ENCODE data around the gene TMEM263.

Gene TMEM263

DNA sequence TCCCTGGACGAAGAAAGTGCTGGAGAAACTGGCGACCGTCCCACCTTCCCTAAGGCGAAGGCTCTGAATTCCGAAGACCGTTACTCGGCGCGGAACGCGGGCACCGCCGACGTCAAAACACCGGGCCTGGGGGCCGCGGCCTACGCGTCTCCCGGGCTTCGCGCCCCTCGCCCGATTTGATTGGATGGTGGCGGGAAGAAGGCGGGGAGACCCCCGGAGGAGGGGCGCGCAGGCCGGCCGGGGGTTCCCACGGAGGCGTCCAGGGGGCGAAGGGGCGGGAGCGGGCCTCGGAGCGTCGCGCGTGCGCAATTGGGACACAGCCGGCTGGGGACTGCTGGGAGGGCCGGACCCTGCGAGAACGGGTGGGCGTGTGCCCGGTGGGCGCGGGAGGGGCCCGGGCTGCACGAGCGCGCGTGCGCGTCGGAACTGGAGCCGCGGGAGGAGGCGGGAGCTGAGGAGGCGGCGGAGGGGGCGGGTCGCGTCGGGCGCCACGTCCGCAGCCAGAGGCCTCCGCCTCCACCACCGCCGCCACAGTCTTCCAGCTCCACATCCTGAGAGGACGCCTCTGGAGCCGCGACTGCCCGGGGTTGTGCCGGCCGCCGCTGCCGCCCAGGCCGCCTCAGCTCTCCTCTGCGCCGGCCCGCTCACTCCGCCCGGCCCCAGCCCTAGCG lies at the start of gene TMEM263:
TMEM263 (plus strand) TSS at position 531 of the 671 bp plus-strand sequence. CDS start 11,210 bp downstream, outside the sequence.
- H3K27ac ChIP-seq, result peak within 1 kb of the TSS; percentile 56
- TF ChIP-seq ZFX (IDR thresholded peaks at IDR 0.05; ENCODE audit: borderline replicate concordance), result no peak
- TF ChIP-seq, protein P1, sequence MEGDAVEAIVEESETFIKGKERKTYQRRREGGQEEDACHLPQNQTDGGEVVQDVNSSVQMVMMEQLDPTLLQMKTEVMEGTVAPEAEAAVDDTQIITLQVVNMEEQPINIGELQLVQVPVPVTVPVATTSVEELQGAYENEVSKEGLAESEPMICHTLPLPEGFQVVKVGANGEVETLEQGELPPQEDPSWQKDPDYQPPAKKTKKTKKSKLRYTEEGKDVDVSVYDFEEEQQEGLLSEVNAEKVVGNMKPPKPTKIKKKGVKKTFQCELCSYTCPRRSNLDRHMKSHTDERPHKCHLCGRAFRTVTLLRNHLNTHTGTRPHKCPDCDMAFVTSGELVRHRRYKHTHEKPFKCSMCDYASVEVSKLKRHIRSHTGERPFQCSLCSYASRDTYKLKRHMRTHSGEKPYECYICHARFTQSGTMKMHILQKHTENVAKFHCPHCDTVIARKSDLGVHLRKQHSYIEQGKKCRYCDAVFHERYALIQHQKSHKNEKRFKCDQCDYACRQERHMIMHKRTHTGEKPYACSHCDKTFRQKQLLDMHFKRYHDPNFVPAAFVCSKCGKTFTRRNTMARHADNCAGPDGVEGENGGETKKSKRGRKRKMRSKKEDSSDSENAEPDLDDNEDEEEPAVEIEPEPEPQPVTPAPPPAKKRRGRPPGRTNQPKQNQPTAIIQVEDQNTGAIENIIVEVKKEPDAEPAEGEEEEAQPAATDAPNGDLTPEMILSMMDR (IDR thresholded peaks at IDR 0.05), result no peak

DNA sequence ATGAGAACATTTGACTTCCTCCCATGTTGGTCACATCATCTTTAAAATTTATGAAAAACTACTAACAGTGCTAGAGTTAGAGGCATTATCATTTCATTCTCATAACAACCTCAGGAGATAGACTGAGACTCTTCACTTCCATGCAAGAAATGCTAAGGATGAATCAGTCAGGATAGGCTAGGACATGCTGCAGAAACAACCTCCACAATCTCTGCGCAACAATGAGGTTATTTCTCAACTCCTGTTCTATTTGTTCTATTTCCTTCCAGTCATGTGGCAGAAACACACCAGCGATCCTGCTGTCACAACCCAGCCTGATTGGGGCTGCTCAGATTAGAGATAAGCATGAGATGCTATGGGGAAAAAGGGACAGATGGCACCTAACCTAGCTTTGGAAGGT lies 49.0 kb upstream of the TMEM263 start:
- TF ChIP-seq, protein P1 (IDR thresholded peaks at IDR 0.05), result no peak
- no peak for TF ChIP-seq ZFX (IDR thresholded peaks at IDR 0.05; ENCODE audit: borderline replicate concordance)
- H3K27ac ChIP-seq, result no peak overlapping the region

DNA sequence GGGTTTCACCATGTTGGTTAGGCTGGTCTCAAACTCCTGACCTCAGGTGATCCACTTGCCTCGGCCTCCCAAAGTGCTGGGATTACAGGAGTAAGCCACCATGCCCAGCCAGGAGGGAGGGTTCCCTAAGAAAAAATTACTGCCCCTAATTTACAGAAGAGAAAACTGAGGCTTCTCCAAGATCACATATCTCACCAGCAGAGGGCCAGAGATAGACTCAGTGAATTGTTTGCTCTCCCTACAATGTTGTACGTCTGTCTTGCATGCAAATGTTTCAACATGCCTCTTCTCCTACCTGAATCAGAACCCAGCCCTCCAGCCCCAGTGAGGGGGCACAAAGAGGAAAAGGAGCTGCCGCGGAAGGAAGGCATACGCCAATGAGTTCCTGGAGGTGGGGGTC lies 48.3 kb upstream of the TMEM263 start:
- no peak for TF ChIP-seq ZFX (IDR thresholded peaks at IDR 0.05; ENCODE audit: borderline replicate concordance)
- TF ChIP-seq, protein P1 (IDR thresholded peaks at IDR 0.05), result peak; percentile 46
- H3K27ac ChIP-seq, result no peak overlapping the region

DNA sequence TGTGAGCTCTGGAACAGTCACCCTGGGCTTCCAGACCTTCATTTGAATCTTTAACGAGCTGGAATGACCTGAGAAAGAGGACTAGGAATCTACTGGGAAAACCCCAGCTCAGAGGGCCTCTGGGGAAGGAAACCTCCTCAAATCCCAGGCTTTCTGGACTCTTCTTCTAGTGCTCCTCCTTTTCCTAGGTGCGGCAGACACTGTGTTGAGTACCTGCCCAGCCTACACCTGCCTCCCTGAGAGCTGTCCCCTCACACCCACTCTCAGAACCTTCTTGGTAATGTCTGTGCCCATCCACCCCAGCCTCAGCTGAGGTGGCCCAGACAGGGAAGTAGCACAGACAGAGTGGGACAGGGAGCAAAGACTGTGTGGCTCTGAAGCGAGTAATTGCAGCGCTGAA lies 47.9 kb upstream of the TMEM263 start:
- TF ChIP-seq ZFX (IDR thresholded peaks at IDR 0.05; ENCODE audit: borderline replicate concordance), result no peak
- TF ChIP-seq, protein P1 (IDR thresholded peaks at IDR 0.05), result no peak
- H3K27ac ChIP-seq, result no peak overlapping the region

DNA sequence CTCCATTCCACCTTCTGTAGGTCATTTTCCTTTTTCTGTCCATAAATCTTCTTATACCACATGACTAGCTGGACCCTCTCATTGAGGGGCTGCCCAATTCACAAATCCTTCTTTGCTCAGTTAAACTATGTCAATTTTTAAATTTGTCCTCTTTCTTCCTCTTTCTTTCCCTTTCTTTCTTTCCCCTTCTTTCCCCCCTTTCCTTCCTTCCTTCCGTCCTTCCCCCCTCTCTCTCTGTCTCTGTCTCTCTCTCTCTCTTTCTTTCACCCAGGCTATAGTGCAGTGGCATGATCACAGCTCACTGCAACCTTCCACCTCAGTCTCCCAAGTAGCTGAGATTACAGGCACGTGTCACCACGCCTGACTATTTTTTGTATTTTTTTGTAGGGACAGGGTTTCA lies 47.1 kb upstream of the TMEM263 start:
- no peak overlapping the region for H3K27ac ChIP-seq
- no peak for TF ChIP-seq ZFX (IDR thresholded peaks at IDR 0.05; ENCODE audit: borderline replicate concordance)
- TF ChIP-seq, protein P1 (IDR thresholded peaks at IDR 0.05), result no peak

DNA sequence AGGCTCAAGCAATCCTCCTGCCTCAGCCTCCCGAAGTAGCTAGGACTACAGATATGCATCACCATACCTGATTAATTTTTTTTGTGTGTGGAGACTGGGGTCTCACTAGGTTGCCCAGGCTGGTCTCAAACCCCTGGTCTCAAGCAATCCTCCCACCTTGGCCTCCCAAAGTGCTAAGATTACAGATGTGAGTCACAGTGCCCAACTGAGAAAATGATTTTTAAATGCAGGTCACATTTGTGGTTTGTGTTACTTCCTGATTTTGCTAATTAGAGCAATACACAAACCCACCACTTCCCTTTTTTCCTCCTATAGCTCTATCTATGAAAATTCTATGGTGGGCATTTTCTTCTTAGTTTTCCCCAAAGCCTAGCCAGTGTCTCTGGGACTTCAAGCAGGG lies 45.5 kb upstream of the TMEM263 start:
- TF ChIP-seq, protein P1 (IDR thresholded peaks at IDR 0.05), result no peak
- no peak overlapping the region for H3K27ac ChIP-seq

DNA sequence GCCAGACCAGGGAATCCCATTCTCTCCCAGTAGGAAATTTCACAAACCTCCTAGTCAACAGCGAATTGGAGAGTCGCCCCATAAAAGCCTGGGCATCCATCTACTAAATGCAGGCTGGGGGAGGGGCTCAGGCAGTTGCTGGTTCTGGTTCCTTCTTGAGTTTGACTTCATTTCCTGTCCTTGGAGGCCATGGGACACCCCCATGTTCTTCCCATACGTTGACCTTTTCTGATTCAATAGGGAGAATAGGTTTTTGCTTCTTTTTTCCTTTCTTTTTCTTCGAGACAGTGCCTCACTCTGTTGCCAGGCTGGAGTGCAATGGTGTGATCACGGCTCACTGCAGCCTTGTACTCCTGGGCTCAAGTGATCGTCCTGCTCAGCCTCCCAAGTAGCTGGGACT lies 44.1 kb upstream of the TMEM263 start:
- TF ChIP-seq, protein P1 (IDR thresholded peaks at IDR 0.05), result no peak
- H3K27ac ChIP-seq, result no peak overlapping the region
